RPMI8226 (cell line): ENCODE data around the gene PLEKHA7.
"Not testable (repeated sequence)": the region's sequence is repeated elsewhere in the genome, so short reads cannot be mapped to it uniquely, and the experiment has no call there.

Experiments used
- DNase-seq: peaks from one replicate; pipeline ENCODE4 v3.0.0-alpha.2; 2015

Gene PLEKHA7

DNA sequence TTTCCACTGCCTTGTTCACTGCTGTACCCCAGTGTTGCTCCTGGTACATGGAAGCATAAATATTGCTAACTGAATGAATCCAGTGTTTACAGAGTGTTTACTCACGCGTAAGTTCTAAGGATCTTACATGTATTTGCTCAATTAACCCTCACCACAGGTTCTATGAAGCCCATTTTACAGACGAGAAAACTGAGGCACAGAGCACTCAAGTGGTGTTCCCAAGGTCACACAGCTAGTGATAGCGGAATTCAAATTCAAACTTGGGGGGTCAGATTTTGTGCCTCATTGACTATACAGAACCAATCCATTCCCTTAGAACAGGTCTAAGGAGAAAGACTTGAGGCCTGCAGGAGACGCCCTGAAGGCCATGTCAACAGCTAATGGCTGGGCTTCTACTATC, 72.3 kb downstream of the PLEKHA7 start:
- DNase-seq, result no peak

DNA sequence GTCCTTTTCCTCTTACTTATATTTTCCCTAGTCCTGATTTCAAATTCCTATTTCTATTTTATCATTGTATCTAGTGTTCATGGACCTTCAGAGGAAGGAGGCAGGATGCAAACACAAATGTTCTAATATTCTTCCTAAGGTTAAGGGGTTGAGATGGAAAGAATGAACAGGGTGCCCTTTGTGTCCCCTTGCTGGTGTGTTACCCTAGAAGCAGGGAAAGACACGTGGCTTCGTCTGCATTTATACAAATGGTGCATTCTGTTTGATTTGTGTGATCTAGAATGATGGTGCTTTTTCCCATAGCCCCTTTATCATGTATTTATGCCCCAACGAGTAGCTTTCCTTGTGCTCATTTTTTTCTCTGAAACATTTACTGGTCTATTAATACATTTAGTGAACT, 76.2 kb downstream of the PLEKHA7 start:
- no peak for DNase-seq

DNA sequence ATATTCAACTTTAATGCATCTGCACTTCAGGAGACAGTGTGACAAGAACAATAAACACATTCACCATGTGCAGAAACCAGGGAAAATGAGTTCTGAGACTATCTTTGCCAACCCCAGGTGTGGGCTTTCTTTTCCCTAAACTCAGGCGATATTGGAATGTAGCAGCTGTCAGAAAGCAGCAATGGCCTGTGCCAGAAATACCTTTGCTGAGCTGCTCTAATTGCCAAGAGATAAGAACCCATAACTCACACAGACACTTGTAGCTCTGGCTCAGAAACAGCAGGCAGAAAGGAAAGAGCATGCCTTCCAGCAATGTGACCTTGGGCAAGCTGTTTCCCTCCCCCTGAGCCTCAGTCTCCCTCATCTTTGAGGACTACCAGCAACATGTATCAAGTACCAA, 77.6 kb downstream of the PLEKHA7 start:
- DNase-seq, result no peak

DNA sequence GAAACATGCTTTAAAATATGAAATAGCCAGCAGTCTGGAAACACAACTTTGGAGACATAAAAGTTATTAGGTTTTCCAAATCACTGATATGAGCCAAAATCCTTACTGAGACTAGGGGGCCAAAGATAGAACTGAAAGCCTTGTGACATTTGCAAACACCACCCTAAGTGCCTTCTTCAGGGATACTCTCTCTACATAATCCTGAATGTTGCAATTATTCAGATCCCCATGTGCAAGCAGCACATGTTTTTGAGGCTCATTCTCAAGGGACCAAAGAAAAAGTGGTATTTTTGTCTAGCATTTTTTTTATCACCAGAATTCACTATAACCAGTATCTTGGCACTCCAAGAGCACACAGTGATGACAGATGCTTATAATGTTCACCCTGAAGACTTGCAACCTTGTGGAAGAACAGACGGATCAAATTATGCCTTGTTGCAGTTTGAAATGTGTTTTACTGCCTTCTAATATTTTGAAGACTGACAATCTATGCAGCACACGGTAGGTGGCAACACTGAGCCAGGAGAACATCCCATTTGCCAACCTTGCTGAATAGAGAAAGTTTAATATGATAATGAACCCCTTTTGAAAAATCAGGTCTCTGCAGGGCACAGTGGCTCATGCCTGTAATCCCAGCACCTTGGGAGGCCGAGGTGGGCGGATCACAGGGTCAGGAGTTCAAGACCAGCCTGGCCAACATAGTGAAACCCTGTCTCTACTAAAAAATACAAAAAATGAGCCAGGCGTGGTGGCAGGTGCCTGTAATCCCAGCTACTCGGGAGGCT, 78.5 kb downstream of the PLEKHA7 start:
- DNase-seq, result peak; percentile 44

DNA sequence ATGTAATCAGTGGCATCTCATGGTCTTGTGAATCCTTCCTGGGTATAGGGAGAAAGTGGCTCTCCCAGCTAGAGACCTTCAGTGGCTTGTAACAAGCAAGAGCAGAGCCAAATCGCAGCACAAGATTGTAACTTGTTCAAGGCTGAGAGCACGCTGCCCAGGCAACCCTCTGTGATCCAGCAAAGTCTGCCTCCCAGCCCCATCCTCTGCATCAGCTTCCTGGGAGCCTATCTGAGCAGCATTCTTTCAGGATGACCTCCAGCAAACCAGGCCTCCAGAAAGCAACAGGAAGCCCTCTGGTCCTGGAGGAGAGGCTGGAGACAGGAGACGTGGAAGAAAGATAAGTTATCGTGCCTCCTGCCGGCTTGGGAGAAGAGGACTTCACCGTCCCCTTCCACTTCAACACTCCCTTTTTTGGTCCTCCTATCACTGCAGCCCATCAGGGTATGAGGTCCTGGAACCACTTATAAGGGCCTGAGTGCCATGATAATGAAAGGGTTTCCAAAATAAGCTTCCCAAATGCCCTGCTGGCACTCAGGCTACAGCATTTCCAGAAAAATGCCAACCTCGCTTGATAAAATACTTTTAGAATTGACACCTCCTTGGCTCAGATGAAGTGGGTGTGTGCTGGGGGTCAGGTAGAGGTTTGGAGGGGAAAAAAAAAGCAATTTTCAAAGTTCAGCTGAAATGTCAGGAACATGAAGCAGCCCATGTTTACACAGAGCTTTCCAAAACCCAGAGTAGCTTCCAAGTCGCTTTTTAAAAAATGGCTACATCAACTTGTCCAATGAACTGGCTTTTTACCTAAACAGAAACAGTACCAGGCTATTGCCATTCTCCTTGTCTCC, 80.2 kb downstream of the PLEKHA7 start:
- no peak for DNase-seq

DNA sequence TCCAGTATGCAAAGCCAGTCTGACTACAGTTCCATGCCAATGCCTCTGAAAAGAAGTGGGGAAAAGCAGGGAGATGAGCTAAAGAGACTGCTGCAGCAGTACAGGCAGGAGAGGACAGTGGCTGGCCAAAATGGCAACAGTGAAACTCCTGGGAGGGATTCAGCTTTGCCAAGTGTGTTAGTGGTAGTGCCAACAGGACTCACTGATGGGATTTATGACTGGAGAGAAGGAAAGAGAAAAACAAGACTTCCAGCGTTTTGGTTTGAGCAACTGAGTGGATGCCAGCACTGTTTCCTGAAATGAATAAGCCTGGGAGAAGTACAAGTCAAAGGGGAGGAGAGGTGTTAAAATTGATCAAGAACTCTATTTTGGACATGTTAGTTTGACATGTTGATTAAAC, 80.9 kb downstream of the PLEKHA7 start:
- no peak for DNase-seq

DNA sequence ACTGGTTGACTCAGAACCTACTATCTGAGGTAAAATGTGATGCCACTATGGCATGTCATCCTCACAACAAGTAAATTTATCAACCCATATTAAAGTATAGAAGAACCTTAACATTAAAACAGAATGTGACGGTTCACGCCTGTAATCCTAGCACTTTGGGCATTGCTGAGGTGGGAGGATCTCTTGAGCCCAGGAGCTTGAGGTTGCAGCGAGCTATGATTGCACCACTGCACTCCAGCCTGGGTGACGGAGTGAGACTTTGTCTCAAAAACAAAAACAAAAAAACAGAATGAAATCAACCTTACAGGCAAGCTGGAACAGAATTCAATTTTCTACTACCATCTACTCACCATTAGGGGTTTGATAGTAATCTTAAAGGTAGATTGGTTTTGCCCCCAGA, 86.2 kb downstream of the PLEKHA7 start:
- DNase-seq, result no peak

DNA sequence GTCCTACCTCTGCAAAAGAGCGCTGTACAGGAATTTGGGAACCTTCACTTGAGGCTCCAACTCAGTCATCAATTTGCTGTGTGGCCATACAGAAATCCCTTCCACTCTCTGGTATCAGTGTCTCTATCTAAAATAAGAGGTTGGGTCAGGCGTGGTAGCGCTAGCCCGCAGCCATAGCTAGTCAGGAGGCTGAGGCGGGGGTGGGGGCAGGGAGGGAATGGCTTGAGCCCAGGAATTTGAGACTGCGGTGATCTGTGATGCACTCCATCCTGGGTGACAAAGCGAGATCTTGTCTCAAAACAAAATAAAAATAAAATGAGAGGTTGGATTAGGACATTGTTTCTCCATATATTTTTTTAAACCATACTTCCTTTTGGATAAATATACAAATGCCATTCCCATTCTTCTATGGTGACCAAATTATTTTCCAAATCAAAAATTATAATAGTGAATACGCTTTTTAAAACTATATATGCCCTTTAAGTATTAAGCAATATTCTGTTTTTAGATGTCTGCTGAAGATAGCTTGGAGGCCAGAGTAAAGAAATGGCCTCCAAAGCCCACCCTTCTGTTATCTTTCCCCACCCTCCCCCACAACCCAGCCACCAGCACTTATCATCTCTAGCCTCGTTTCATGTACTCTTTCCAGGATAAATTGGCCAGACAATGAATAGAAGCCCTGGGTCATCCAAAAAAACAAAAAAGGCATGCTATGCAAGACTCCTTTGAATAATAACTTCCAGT, 87.2 kb downstream of the PLEKHA7 start:
- no peak for DNase-seq

DNA sequence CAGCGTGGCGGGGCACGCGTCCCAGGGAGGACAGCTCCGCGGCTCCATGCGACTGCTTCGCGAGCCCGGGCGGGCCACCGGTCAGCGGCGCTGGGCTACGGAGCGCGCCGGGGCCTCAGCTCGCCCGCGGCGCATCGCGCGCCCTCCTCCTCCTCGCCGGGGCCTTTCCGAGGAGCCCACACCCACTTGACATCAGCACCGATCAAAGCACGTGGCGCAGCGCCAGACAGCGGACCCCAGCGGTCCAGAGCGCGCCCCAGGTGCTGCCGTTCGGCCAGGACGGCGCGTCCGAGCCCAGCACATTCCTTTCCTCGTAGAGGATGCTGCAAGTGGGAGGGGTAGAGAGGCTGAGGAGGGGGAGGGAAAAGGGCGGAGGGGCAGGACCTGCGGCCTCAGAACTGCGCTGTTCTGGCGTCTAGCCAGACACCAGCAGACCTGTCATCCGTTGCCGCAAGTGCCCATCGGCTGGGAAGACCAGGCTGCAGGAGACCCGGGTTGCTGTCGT, 88.6 kb downstream of the PLEKHA7 start:
- DNase-seq, result peak; percentile 35

DNA sequence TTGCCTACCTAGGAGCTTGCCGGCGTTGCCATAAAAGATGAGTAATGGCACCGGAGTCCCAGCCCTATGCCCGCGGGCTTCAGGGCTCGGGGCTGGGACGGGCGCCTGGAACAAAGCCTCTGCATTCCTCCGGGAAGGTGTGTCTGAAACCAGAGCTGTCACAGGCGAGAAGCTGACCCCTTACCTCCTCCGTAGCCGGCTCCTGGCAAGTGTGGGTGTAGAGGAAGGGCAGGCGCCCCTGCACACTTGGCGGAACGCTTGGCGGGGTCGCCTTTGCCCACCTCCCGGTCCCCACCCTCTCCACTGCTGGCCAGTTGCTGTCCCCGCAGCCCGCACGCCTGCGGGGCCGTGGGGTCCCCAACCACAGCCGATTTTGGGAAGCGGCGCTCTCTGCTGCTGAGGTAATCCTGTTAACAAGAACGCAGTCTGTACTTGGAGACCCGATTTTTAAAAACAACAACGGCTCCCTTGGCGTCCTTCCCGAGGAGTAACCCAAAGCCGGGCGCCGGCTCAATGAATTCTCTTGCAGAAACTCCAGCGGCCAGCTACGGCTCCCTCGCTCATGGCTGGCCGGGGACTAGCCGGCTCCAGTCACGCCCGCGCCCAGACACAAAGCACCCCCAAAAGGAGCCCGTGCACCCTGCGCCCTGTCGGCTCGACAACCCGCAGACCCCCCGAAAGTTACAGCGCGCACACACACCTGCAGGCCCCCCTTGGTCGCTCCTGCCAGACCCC, 89.2 kb downstream of the PLEKHA7 start:
- no peak for DNase-seq

DNA sequence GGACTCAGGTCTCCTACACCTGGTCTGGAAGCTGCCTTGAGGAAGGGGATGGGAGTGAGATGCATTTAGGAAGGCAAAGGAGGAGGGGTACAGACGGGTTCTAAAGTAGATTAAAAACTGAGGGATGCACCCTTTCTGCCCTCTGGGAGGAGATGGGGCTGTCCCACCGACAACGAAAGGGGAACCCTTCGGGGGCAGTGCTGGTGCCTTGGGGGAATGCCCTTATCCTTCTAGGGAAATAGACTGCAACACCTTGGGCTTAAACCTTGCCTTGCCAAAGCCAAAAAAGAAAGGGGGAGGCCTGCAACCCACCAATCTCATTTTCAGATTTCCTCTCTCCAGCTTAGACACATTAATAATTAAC, 89.8 kb downstream of the PLEKHA7 start:
- no peak for DNase-seq

DNA sequence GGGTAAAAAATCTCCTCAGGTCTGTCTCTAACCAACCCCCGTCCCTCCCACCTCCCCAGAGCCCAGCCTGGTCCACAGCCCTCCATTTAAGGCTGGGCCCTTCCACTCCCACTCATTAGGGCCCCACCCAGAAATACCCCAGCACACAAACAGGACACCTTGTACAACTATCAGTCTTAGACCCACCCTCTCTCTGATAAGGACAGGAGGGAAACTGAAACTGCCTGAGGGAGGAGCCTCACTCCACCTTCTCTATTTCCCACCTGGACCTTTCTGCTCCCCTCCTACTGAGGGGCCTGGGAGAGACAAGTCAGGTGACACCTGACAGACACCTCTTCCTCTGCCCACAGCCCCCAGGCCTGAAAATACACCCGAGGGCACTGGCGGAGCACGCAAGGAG, 90.2 kb downstream of the PLEKHA7 start:
- no peak for DNase-seq

DNA sequence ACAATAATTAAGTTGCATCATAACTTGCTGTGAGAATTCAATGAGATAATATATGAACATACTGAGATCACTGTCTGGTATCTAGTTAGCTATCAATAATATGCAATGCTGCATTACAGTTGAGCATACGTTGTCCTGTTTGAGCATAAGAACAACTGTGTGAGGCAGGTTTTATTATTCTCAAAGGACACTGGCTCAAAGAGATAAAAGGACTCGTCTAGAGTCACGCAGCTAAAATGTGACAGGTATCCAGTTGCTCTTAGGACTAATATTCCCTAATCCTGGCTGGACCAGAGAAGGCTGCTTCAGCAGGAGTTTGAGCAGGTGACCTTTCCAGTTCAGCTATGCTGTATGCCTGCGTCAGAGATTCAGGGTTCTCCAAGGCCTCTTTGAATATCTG, 92.5 kb downstream of the PLEKHA7 start:
- DNase-seq, result no peak

DNA sequence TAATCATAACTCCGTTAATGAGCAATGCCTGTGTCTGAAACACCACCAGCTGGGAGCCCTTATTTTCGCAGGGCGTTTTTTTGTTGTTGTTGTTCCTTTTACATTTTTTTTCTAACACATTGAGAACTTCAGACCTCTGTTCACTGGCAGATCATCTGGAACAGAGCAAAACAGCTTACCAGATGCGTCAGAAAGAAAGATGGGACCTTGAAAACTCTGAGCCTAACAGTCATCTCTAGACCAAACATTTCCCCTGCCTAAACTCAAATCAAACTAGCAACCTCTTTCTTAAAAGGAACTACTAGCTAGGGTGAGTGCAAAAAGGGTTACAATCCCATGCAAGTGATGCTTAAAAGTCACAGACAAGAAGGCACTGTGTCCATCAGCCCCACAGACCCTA, 93.2 kb downstream of the PLEKHA7 start:
- DNase-seq, result no peak

DNA sequence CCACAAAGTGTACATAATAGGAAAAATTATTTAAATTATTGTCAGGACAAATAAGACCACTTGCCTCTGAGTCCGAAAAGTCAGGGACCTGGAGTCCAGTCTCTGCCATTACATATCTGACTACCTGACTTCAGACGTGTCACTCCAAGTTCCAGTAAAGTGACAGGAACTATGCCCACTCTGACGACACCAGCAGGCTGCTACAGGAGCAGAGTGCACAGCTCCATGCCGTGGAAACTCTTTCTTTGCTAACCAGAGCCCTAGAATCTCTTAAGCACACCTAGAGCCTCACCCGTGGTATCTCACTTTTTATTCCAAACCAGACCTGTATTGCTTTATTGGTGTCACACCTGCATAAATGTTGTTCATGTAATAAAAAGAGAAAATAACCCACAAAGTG, 93.7 kb downstream of the PLEKHA7 start:
- no peak for DNase-seq

DNA sequence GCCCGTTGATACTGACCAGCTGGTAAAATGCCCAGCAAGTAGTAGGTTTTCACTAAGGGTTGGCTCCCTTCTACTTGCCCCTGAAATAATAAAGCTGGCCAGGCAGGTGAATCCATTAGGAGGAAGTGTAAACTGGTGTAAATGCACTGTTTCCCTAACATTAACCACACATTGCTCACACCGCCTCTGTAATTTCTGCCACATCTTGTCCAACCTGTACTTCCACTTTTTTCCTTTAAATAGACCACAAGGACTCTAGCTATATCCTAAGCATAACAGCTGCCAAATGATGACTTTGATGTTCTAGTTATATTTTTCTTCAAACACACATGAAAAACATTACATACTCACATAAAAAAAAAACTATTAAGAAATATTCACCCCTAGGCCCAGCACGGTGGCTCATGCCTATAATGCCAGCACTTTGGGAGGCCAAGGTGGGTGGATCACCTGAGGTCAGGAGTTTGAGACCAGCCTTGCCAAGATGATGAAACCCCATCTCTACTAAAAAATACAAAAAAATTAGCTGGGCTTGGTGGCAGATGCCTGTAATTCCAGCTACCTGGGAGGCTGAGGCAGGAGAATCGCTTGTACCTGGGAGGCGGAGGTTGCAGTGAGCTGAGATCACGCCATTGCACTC, 95.6 kb downstream of the PLEKHA7 start:
- not testable (repeated sequence) for DNase-seq

DNA sequence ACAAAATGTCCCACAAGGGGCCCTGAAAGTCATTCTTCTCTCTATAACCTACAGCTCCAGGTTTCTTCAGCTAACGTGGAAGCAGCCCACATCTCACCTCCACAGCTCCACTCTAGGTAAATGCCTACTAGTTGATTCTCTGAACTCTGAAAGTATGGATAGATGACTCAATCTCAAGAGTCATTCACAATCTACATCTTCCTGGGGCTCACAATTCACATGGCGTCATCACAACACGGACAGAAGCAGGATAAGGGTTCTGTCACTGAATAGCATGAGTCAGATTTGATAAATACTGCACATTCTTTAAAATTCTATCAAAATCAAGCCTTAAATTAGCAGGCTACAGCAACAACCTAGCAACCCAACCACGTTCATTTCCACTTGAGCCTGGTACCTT, 96.3 kb downstream of the PLEKHA7 start:
- DNase-seq, result no peak

DNA sequence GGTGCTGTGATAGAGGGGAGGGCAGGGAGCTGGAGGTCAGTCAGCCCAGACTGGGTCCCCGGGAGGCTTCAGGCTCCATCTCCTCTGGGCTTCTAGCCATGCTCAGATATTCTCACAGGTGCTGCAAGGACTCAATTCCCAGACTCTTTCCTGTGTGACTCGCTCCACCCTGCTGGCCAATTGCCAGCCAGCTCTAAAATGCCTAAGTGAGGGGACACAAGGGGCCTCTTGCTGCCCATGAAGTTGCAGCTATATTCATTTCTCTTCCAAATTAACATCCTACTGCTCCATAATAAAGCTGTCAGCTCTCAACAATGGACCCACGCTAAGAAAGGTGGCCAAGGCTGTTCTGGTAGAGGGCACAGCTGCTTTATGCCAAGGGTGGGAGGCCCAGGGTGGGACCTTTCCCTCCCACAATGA, 101.5 kb downstream of the PLEKHA7 start:
- DNase-seq, result no peak

DNA sequence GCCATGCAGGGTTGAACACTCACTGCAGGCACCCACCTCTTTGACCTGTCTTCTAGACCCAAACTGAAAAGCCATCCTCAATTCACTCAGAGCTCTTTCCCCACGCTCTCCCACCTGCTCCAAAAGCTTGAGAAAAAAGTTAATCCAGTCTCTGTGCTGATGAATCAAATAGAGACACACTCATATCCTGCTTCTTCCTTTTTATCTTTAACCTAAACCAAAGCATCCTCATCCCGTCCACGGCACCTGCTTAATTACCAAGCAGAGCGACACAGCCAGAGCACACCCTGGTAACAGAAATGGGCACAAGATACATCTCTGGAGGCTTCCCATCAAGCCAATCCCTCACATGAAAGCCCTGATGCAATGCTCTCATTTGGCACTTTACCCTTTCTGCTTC, 102.6 kb downstream of the PLEKHA7 start:
- DNase-seq, result no peak

DNA sequence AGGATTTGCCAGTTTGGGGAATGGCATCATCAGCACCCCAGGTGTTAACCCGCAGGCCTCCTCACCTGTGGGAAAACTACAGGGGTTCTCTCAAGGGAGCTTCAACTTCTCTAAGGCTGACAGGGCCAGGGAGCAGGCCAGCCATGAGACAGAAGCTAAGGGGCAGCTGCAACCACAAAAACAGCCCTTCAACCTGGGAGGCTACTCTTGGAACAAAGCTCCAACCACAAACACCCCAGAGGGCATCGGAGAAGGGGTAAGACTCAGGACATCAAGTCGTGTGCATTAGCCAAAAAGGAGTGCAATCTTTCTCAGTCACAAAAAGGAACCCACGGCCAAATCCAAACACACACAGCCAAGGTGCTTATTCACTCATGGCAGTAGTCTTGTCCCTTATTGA, 103.0 kb downstream of the PLEKHA7 start:
- peak; percentile 40 for DNase-seq

DNA sequence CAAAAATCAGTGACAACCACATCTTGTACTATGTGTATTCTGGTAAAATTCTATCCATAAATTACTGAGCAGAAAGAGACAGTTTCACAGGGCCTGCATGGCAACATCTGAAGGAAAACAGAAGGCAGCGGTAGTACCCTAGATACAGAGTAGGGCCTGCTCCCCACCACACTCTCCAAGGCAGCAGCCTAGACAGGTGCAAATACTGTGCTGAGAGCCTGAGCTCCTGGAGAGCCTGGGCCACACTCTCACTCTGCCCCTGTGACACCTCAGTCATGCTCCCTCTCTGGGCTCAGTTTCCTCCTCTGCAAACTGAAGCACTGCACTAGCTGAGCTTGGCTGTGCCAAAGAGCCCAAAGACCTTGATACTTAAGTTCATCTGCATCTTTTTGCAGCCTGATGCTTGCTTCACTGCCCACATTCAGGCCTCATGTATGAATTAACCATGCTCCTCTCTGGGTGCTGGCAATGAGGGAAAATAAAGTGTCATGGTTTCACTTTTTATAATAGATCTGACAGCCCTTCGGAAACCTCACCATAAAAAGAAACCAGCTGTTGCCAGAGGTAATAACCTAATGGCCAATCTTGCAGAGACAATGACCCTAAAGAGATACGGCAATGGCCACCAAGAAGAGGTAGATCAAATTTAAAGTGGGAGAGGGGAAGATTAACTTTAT, 104.7 kb downstream of the PLEKHA7 start:
- peak; percentile 23 for DNase-seq

DNA sequence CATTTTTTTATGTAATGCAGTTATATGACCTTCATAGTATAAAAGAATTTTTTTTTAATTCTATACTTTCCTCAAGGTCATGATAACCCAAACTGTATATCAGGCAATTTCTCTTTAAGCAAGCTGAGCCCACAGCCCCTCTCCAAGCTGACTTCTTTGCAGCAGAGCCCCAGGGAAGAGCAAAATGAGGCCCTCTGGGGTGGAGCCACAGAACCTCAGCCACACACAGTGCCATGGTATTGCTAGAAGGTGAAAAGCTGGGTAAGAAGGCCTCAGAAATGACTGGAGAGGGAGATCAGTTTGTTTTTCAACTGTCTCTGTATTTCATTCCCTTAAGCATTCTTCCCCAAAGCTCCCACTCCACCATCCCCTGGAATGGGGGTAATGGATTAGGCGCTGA, 108.8 kb downstream of the PLEKHA7 start:
- DNase-seq, result no peak
